Measurements from ENCODE around the gene SLC31A2.

Gene SLC31A2

GRCh38 chr9:113210815-113211214, 60.0 kb downstream of the SLC31A2 start:
- DNase-seq (ENCODE audit: low read depth in 2 of 2) = no peak
- no peak overlapping the region for H3K4me3 ChIP-seq (replicated peaks in 1 of 2; ENCODE audit: low read depth in 2 of 2, low read length in 2 of 2)
- TF ChIP-seq CTCF (IDR thresholded peaks at IDR 0.05; ENCODE audit: low read depth, low read length) = no peak

Measured in cardiac fibroblast (primary cell).